Endodermal cell (in vitro differentiated cells): ENCODE data around the gene MTMR12. TPM values are rescaled to one million over a fixed set of nuclear protein-coding genes. Genes with fewer than 3 reads are reported as not detected.

Source experiments
- DNase-seq: peaks from one replicate; pipeline ENCODE4 v3.0.0-alpha.2; 2017
- H3K27ac ChIP-seq: 2 replicates; pipeline ENCODE4 v1.5.1; 2013; ENCODE audit warnings: mild to moderate bottlenecking, low read depth, low read length, moderate library complexity
- H3K27me3 ChIP-seq: 2 replicates; pipeline ENCODE4 v1.6.1; 2013; ENCODE audit warnings: mild to moderate bottlenecking, low read length, moderate library complexity; ENCODE audit not compliant: insufficient read depth, control insufficient read depth, poor library complexity, severe bottlenecking
- H3K36me3 ChIP-seq: 2 replicates; pipeline ENCODE4 v1.7.0; 2013; ENCODE audit warnings: mild to moderate bottlenecking, low read length, moderate library complexity; ENCODE audit not compliant: control insufficient read depth, insufficient read depth
- H3K4me1 ChIP-seq: one replicate; pipeline ENCODE4 v1.7.0; 2013; ENCODE audit warnings: low read length; ENCODE audit not compliant: control insufficient read depth, insufficient read depth
- H3K4me3 ChIP-seq: 2 replicates; pipeline ENCODE4 v1.5.1; 2013; ENCODE audit warnings: mild to moderate bottlenecking, low read length, moderate library complexity
- H3K9ac ChIP-seq: 2 replicates; pipeline ENCODE4 v1.6.1; 2013; ENCODE audit warnings: mild to moderate bottlenecking, low read length, moderate library complexity; ENCODE audit not compliant: poor library complexity, severe bottlenecking; ENCODE audit errors: extremely low read depth
- H3K9me3 ChIP-seq: 2 replicates; pipeline ENCODE4 v1.6.1; 2013; ENCODE audit warnings: mild to moderate bottlenecking, low read length, moderate library complexity; ENCODE audit not compliant: control insufficient read depth
- H3K27ac Mint-ChIP-seq: 2 replicates; pipeline ENCODE4 v1.8.0; 2020; ENCODE audit warnings: mixed read lengths
- H3K27me3 Mint-ChIP-seq: 2 replicates; pipeline ENCODE4 v1.8.0; 2021; ENCODE audit warnings: mild to moderate bottlenecking, mixed read lengths; ENCODE audit not compliant: insufficient read depth
- H3K36me3 Mint-ChIP-seq: 2 replicates; pipeline ENCODE4 v1.8.0; 2020; ENCODE audit warnings: low read depth, mixed read lengths
- H3K4me1 Mint-ChIP-seq: 2 replicates; pipeline ENCODE4 v1.8.0; 2020; ENCODE audit warnings: mixed read lengths
- H3K4me3 Mint-ChIP-seq: 2 replicates; pipeline ENCODE4 v1.8.0; 2020; ENCODE audit warnings: mild to moderate bottlenecking, moderate library complexity, mixed read lengths
- H3K9me3 Mint-ChIP-seq: 2 replicates; pipeline ENCODE4 v1.8.0; 2020; ENCODE audit warnings: mild to moderate bottlenecking, mixed read lengths
- CTCF ChIP-seq: fragments of 200-600 bp; sonication (generic); conservative IDR thresholded peaks from 2 replicates; pipeline ENCODE4 v1.5.0; 2021; ENCODE audit warnings: antibody characterized with exemption, mild to moderate bottlenecking
- WGBS, 2 experiments: methylation state at CpG; one replicate each; pipeline versions ENCODE4 v1.1.5 to v1.1.7; 2013; ENCODE audit warnings: missing lambda C conversion rate in 2 of 2, mixed read lengths in 1 of 2; ENCODE audit not compliant: insufficient coverage in 1 of 2, insufficient read length in 1 of 2; 5-methylcytosine and 5-hydroxymethylcytosine counted together
- total RNA-seq, 2 donors: library from RNA; stranded (reverse); fragmentation: NEBNext Ultra II Directional in 1 of 2; extraction: Animal tissue kit (Norgen Biotek cat#: 25700) in 1 of 2; gene quantifications; 2 replicates in 1 of 2; 3 replicates in 1 of 2; pipeline ENCODE4 v1.2.1, GENCODE V29; 2021

MTMR12 gene
- total RNA-seq, 2 donors from 2014 or later = 32.7 to 33.3 TPM

GRCh38 chr5:32207355-32207634 is 105.4 kb downstream of the MTMR12 start:
- Mint-ChIP-seq H3K4me1 (no peaks in the 10 kb centered on the region), H3K27ac (no peak overlapping the region), H3K27me3 (no peaks in the 10 kb centered on the region), H3K9me3 (peaks cover 21% of the 10 kb centered on the region), H3K36me3 (no peaks in the 10 kb centered on the region), H3K4me3 (no peak overlapping the region)
- H3K4me1 ChIP-seq = no peaks in the 10 kb centered on the region
- DNase-seq = no peak
- no peak overlapping the region for H3K4me3 ChIP-seq
- no peak for TF ChIP-seq CTCF
- no peaks in the 10 kb centered on the region for H3K36me3 ChIP-seq
- H3K27me3 ChIP-seq = no peaks in the 10 kb centered on the region
- H3K9ac ChIP-seq = no peak overlapping the region
- peaks cover 6% of the 10 kb centered on the region for H3K9me3 ChIP-seq
- H3K27ac ChIP-seq = no peak overlapping the region
- 94 to 100% methylated on average over 1 to 4 of the region's 4 CpGs for WGBS, 2 experiments

- Histone ChIP-seq H3K27ac (no peak overlapping the region), H3K4me3 (no peak overlapping the region), H3K36me3 (no peaks in the 10 kb centered on the region), H3K9me3 (peaks cover 6% of the 10 kb centered on the region), H3K9ac (no peak overlapping the region), H3K4me1 (no peaks in the 10 kb centered on the region), H3K27me3 (no peaks in the 10 kb centered on the region)
- H3K4me3 Mint-ChIP-seq = no peak overlapping the region
- WGBS, 2 experiments = 86 to 89% methylated on average over 8 to 13 of the region's 13 CpGs
- H3K27ac Mint-ChIP-seq = no peak overlapping the region
- DNase-seq = no peak
- no peak for TF ChIP-seq CTCF
- H3K4me1 Mint-ChIP-seq = no peaks in the 10 kb centered on the region
- H3K36me3 Mint-ChIP-seq = no peaks in the 10 kb centered on the region
- no peaks in the 10 kb centered on the region for H3K27me3 Mint-ChIP-seq
- H3K9me3 Mint-ChIP-seq = peaks cover 21% of the 10 kb centered on the region
Measured at GRCh38 chr5:32206509-32207354, 106.0 kb downstream of the MTMR12 start.

- no peak for TF ChIP-seq CTCF
- 80 to 93% methylated on average over 1 to 5 of the region's 5 CpGs for WGBS, 2 experiments
- DNase-seq = no peak
Measured at GRCh38 chr5:32206053-32206452, 106.7 kb downstream of the MTMR12 start.

More at GRCh38 chr5:32206053-32206452, 106.7 kb downstream of the MTMR12 start:
- Histone ChIP-seq H3K36me3 (no peaks in the 10 kb centered on the region), H3K9ac (no peak overlapping the region), H3K9me3 (peaks cover 6% of the 10 kb centered on the region), H3K4me1 (no peaks in the 10 kb centered on the region), H3K27ac (no peak overlapping the region), H3K27me3 (no peaks in the 10 kb centered on the region), H3K4me3 (no peak overlapping the region)
- no peaks in the 10 kb centered on the region for H3K4me1 Mint-ChIP-seq
- H3K9me3 Mint-ChIP-seq = peaks cover 21% of the 10 kb centered on the region
- H3K4me3 Mint-ChIP-seq = no peak overlapping the region
- H3K27ac Mint-ChIP-seq = no peak overlapping the region
- H3K36me3 Mint-ChIP-seq = no peaks in the 10 kb centered on the region
- no peaks in the 10 kb centered on the region for H3K27me3 Mint-ChIP-seq
